Heart right ventricle (tissue), 16 donors: ENCODE results near the gene DNAH1. TPM values are rescaled to one million over a fixed set of nuclear protein-coding genes. Genes with fewer than 3 reads are reported as not detected.

ENCODE experiments used
- ATAC-seq, 8 donors: fragments of 200-7000 bp; cut with Tn5 transposase; one replicate each; pipeline ENCODE4 v1.9.1; 2020; ENCODE audit warnings: mild to moderate bottlenecking in 8 of 8, moderate library complexity in 8 of 8, moderate number of reproducible peaks in 1 of 8
- DNase-seq, 2 donors: peaks; one replicate each; pipeline ENCODE4 v3.0.0-alpha.2; 2020
- H3K27ac ChIP-seq, 10 donors: fragments of 200-600 bp; sonication (generic) in 2 of 10; one replicate each; pipeline versions ENCODE4 v1.5.0 to v1.8.0; 2020 to 2022; ENCODE audit warnings: mild to moderate bottlenecking in 3 of 10
- H3K27me3 ChIP-seq, 7 donors: fragments of 200-600 bp; one replicate each; pipeline ENCODE4 v1.8.0; 2021 to 2022; ENCODE audit warnings: mild to moderate bottlenecking in 2 of 7
- H3K36me3 ChIP-seq, 9 donors: fragments of 200-600 bp; sonication (generic) in 1 of 9; one replicate each; pipeline versions ENCODE4 v1.5.0 to v1.8.0; 2020 to 2022; ENCODE audit warnings: mild to moderate bottlenecking in 2 of 9
- H3K4me1 ChIP-seq, 9 donors: fragments of 200-600 bp; sonication (generic) in 1 of 9; one replicate each; pipeline versions ENCODE4 v1.5.0 to v1.8.0; 2020 to 2022; ENCODE audit warnings: mild to moderate bottlenecking in 4 of 9
- H3K4me3 ChIP-seq, 10 donors: fragments of 200-600 bp; sonication (generic) in 2 of 10; one replicate each; pipeline versions ENCODE4 v1.5.0 to v1.8.0; 2020 to 2022; ENCODE audit warnings: mild to moderate bottlenecking in 7 of 10, moderate library complexity in 2 of 10
- H3K9me3 ChIP-seq, 11 donors: fragments of 200-600 bp in 10 of 11; sonication (generic) in 2 of 11; one replicate each; pipeline versions ENCODE4 v1.5.0 to v1.8.0; 2013 to 2022; ENCODE audit warnings: mild to moderate bottlenecking in 2 of 11, control low read depth in 1 of 11, moderate library complexity in 1 of 11
- CTCF ChIP-seq, 9 donors: fragments of 200-600 bp; sonication (generic) in 2 of 9; IDR thresholded peaks; one replicate each; pipeline versions ENCODE4 v1.5.0 to v1.8.0; 2021 to 2022; ENCODE audit warnings: antibody characterized with exemption in 9 of 9, mild to moderate bottlenecking in 5 of 9, moderate library complexity in 1 of 9
- WGBS, 2 donors: extraction: QIAGEN DNeasy Blood & Tissue Kit; methylation state at CpG; one replicate each; pipeline ENCODE4 v1.1.7; 2013; ENCODE audit warnings: inconsistent platforms in 1 of 2; 5-methylcytosine and 5-hydroxymethylcytosine counted together
- intact Hi-C, 10 donors: fragments of 100-400 bp; cut with DNase I; formaldehyde crosslinking; loops; one replicate each; pipeline versions ENCODE4 v1.11.1 to v1.14.2; 2022
- polyA plus RNA-seq, 2 donors: library from polyadenylated mRNA; stranded (reverse); fragments of 200-250 nt; gene quantifications; one replicate each; pipeline ENCODE4 v1.2.3, GENCODE V29; 2013
- total RNA-seq, 10 donors: library from RNA; stranded (reverse); fragmentation: NEBNext Ultra II Directional in 3 of 10; extraction: Animal tissue kit (Norgen Biotek cat#: 25700) in 3 of 10; gene quantifications; one replicate each; pipeline versions ENCODE4 v1.2.1 to v1.2.4, GENCODE V29; 2021 to 2023
- donor health status: Arrhythmogenic right ventricular cardiomyopathy.
- donor health status: ischemic (EF 13 %, LVEDD 7.1; RV severe dilation, severe dysfunction).
- donor health status: healthy with polysubstance abuse.
- donor health status: DM: no; HTN: yes; CAD: no.
- donor health status: DM: no; HTN: no; CAD: no.
- donor health status: ischemic (EF 25% LVEDD 6.9; RV normal size, moderate dysfunction).
- donor health status: ischemic (EF 25% LVEDD 5.7; RV mildly dilated, moderate dysfunction).
- donor health status: healthy.
- donor health status: DM: yes; HTN: yes; CAD: no.
- donor health status: Ischemic cardiomyopathy.
- donor health status: ischemic (EF 35%, LVEDD 5.7; RV mildly dilated, moderate dysfunction).
- donor health status: nonischemic (EF 11% LVEDD 7.7; RV severe dilation, severe dysfunction).
- donor health status: DM: yes; HTN: yes; CAD: no.
- donor health status: PGD.
- donor health status: ischemic (EF 29% LVEDD 5.4; RV normal size, mild dysfunction).
- donor health status: nonischemic (EF 23%, LVEDD 6.1; RV moderate dilation, normal function).

The DNAH1 gene
- total and polyA plus RNA-seq, 12 donors = 0.99 to 6.4 (median 2.8) TPM

DNA sequence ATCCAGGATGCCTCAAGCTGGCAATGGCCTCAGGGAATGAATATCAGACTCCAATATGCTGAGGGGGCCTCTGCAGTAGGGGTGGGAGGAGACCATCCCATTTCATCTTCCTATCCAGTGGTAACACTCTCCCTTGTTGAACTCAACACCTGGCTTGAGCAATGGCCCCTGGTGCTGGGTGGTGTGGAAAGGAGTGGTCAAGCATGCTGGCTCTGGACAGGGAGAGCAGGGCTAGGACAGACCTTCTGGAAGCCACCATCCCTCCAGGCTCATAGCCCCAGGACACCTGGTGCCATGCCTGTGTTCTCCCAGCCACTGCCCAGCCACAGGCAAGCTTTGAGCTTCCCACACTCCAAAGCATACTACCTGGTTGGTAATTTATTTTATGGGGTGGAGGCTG is 9.6 kb downstream of the DNAH1 start:
- peaks cover 0 to 8% (median 3%) of the 10 kb centered on the region in 9 donors for H3K4me1 ChIP-seq
- H3K27me3 ChIP-seq = no peaks in the 10 kb centered on the region
- ATAC-seq (no peak), DNase-seq (no peak)
- no peak for TF ChIP-seq CTCF (IDR thresholded peaks at IDR 0.05)
- H3K36me3 ChIP-seq = peaks cover 0 to 12% (median 0%) of the 10 kb centered on the region in 9 donors
- intact Hi-C loops = no loop called here
- H3K27ac ChIP-seq = no peak overlapping the region
- no peak overlapping the region for H3K4me3 ChIP-seq
- no peaks in the 10 kb centered on the region for H3K9me3 ChIP-seq

DNA sequence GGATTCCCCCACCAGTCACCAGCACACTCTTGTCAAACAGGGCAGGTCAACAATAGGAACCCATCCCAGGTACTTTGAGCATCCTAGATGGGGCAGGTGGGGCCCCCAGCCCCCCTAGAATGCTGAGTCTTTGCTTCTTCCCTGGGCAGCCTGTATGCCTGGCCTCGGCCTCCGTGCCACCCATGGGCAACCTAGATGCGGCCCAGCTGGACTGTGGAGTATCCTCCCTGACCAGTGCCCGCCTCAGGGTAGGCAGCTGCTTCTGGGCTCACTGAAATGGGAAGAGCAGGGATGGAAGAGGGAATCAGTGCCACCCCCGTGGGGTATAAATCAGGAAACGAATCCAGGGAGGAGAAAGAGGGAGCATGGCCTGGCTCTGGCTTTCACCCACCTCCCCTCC is 10.9 kb downstream of the DNAH1 start:
- Histone ChIP-seq H3K4me3 (no peak overlapping the region), H3K36me3 (peaks cover 0 to 19% (median 0%) of the 10 kb centered on the region in 9 donors), H3K4me1 (peaks cover 0 to 8% (median 3%) of the 10 kb centered on the region in 9 donors), H3K9me3 (no peaks in the 10 kb centered on the region), H3K27ac (no peak overlapping the region), H3K27me3 (no peaks in the 10 kb centered on the region)
- ATAC-seq (no peak), DNase-seq (no peak)
- TF ChIP-seq CTCF (IDR thresholded peaks at IDR 0.05) = no peak
- WGBS, 2 donors = 89 to 90% methylated on average over 6 of the region's 6 CpGs
- intact Hi-C loops = no loop called here

GRCh38 chr3:52327486-52328290 is 11.6 kb downstream of the DNAH1 start:
- H3K4me3 ChIP-seq = no peak overlapping the region
- H3K4me1 ChIP-seq = peaks cover 0 to 8% (median 3%) of the 10 kb centered on the region in 9 donors
- H3K27me3 ChIP-seq = no peaks in the 10 kb centered on the region
- no peaks in the 10 kb centered on the region for H3K9me3 ChIP-seq
- intact Hi-C loops = no loop called here
- no peak for DNase-seq
- no peak for TF ChIP-seq CTCF (IDR thresholded peaks at IDR 0.05)
- no peak overlapping the region for H3K27ac ChIP-seq
- WGBS, 2 donors = 68 to 73% methylated on average over 5 of the region's 5 CpGs
- ATAC-seq = no peak
- H3K36me3 ChIP-seq = peaks cover 0 to 22% (median 0%) of the 10 kb centered on the region in 9 donors

DNA sequence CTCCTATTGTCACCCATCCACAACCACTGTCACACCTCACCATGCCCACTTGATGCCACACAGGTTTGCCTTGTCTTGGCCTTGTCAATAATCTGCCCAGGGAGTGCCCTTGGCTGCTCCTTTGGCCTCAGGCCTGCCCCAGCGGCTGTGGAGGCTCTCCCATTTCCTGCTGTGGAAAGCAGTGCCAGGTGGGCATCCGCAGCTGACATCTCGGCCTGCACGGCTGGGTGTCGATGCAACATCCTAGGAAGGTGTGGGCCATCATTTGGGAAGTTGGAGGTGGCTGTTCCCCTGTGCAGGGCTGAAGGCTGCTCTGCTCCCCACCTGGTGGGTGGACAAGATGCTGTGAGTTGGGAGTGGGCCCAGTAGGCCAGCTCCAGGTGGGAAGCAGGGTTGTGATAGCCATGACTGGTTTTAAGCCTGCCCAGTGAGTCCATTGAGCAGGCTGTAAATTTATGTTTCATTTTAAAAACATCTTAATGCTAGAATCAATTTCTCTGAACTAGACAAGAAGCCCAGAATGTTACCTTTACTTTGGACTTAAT is 12.5 kb downstream of the DNAH1 start:
- WGBS, 2 donors = 93 to 95% methylated on average over 5 of the region's 5 CpGs
- Histone ChIP-seq H3K9me3 (no peaks in the 10 kb centered on the region), H3K4me3 (no peak overlapping the region), H3K27ac (no peak overlapping the region), H3K4me1 (peaks cover 0 to 7% (median 3%) of the 10 kb centered on the region in 9 donors), H3K36me3 (peaks cover 0 to 27% (median 1%) of the 10 kb centered on the region in 9 donors), H3K27me3 (no peaks in the 10 kb centered on the region)
- no peak for TF ChIP-seq CTCF (IDR thresholded peaks at IDR 0.05)
- ATAC-seq (no peak), DNase-seq (no peak)
- intact Hi-C loops = no loop called here
